ENCODE data around the gene RUNX2. TPM values are rescaled to one million over a fixed set of nuclear protein-coding genes. Genes with fewer than 3 reads are reported as not detected.

The RUNX2 gene
- total RNA-seq, 1 experiment from 2014 or later, result 7.0 TPM

- ChIA-PET CTCF (no interaction called here), POLR2A (no interaction called here)
- H3K4me3 ChIP-seq (ENCODE audit: low read depth in 2 of 2, low read length in 2 of 2), result no peak overlapping the region
- no peaks in the 10 kb centered on the region; the same call in 1 of the 2 replicates for H3K36me3 ChIP-seq (ENCODE audit: control insufficient read depth, insufficient read depth, low read length)
- ATAC-seq (no peak), DNase-seq (ENCODE audit: low read depth, low spot score) (no peak)
- H3K27ac ChIP-seq (ENCODE audit: low read length), result no peak overlapping the region
- no peaks in the 10 kb centered on the region for H3K4me1 ChIP-seq (ENCODE audit: control insufficient read depth, insufficient read depth, low read length)
- in situ Hi-C loops (cut with HindIII; ENCODE audit: low pct_unique_long_range_greater_than_20kb, low sequenced_read_pairs), result no loop called here
- no TSS peak for BruUV-seq (replicated peaks)
- H3K9me3 ChIP-seq (ENCODE audit: control insufficient read depth, insufficient read depth, low read depth, low read length), result no peaks in the 10 kb centered on the region
- intact Hi-C loops (cut with micrococcal nuclease; ENCODE audit: unreplicated experiment), result no loop called here
- TF ChIP-seq SIN3A (IDR thresholded peaks at IDR 0.05; ENCODE audit: borderline replicate concordance, insufficient read depth, low read depth, low read length), result no peak
- TF ChIP-seq POLR2AphosphoS5 (IDR thresholded peaks at IDR 0.05; ENCODE audit: low read depth, low read length), result no peak
- TF ChIP-seq REST (IDR thresholded peaks at IDR 0.05; ENCODE audit: insufficient read depth in 1 of 2, low read depth in 2 of 2, low read length in 1 of 2), result no peak
- TF ChIP-seq TCF7L2 (IDR thresholded peaks at IDR 0.05; ENCODE audit: low read depth, low read length), result no peak
- no peak for TF ChIP-seq CTCF (IDR thresholded peaks at IDR 0.05)
- H3K27me3 ChIP-seq (ENCODE audit: control insufficient read depth, insufficient read depth, low read length), result no peaks in the 10 kb centered on the region
Observed at GRCh38 chr6:45480752-45481415, 152.8 kb downstream of the RUNX2 start.

- DNase-seq (ENCODE audit: low read depth, low spot score) (no peak), ATAC-seq (no peak)
- no peak for TF ChIP-seq TCF7L2 (IDR thresholded peaks at IDR 0.05; ENCODE audit: low read depth, low read length)
- TF ChIP-seq SIN3A (IDR thresholded peaks at IDR 0.05; ENCODE audit: borderline replicate concordance, insufficient read depth, low read depth, low read length), result no peak
- TF ChIP-seq REST (IDR thresholded peaks at IDR 0.05; ENCODE audit: insufficient read depth in 1 of 2, low read depth in 2 of 2, low read length in 1 of 2), result no peak
- TF ChIP-seq POLR2AphosphoS5 (IDR thresholded peaks at IDR 0.05; ENCODE audit: low read depth, low read length), result no peak
- TF ChIP-seq CTCF (IDR thresholded peaks at IDR 0.05), result no peak
- ChIA-PET CTCF (interaction anchor here (0.7 kb wide), 2 partner anchors 752 to 808 kb away, joined by 3 read pairs; no protein-coding TSS in a partner anchor), POLR2A (no interaction called here)
- H3K9me3 ChIP-seq (ENCODE audit: control insufficient read depth, insufficient read depth, low read depth, low read length), result no peaks in the 10 kb centered on the region
- intact Hi-C loops (cut with micrococcal nuclease; ENCODE audit: unreplicated experiment), result no loop called here
- no peaks in the 10 kb centered on the region for H3K27me3 ChIP-seq (ENCODE audit: control insufficient read depth, insufficient read depth, low read length)
- in situ Hi-C loops (cut with HindIII; ENCODE audit: low pct_unique_long_range_greater_than_20kb, low sequenced_read_pairs), result no loop called here
- BruUV-seq (replicated peaks), result no TSS peak
- no peak overlapping the region for H3K4me3 ChIP-seq (ENCODE audit: low read depth in 2 of 2, low read length in 2 of 2)
- no peak overlapping the region for H3K27ac ChIP-seq (ENCODE audit: low read length)
- no peaks in the 10 kb centered on the region; the same call in 1 of the 2 replicates for H3K36me3 ChIP-seq (ENCODE audit: control insufficient read depth, insufficient read depth, low read length)
- no peaks in the 10 kb centered on the region for H3K4me1 ChIP-seq (ENCODE audit: control insufficient read depth, insufficient read depth, low read length)
Observed at GRCh38 chr6:45483021-45483420, 154.9 kb downstream of the RUNX2 start.
